Loucy (cell line): ENCODE results near the gene MYO1E.
"Not testable (repeated sequence)": the region's sequence is repeated elsewhere in the genome, so short reads cannot be mapped to it uniquely, and the experiment has no call there.

ENCODE experiments used
- H2AFZ ChIP-seq: fragments of 200-600 bp; sonication (generic); 2 replicates; pipeline ENCODE4 v1.6.0; 2016; ENCODE audit warnings: antibody characterized with exemption, mild to moderate bottlenecking, low read length, moderate library complexity
- H3F3A ChIP-seq: fragments of 200-600 bp; 2 replicates; pipeline ENCODE4 v1.6.0; 2016; ENCODE audit warnings: antibody characterized with exemption, low read depth, mild to moderate bottlenecking
- H3K27me3 ChIP-seq: fragments of 200-600 bp; sonication (generic); 2 replicates; pipeline ENCODE4 v1.6.1; 2014; ENCODE audit warnings: low read length, mild to moderate bottlenecking; ENCODE audit not compliant: insufficient read depth, poor library complexity, severe bottlenecking
- H3K36me3 ChIP-seq: fragments of 200-600 bp; sonication (generic); 2 replicates; pipeline ENCODE4 v1.6.1; 2016; ENCODE audit warnings: low read length; ENCODE audit not compliant: insufficient read depth
- H3K4me1 ChIP-seq: fragments of 200-600 bp; sonication (generic); 2 replicates; pipeline ENCODE4 v1.5.1; 2014; ENCODE audit warnings: low read length, mild to moderate bottlenecking; ENCODE audit not compliant: insufficient read depth, poor library complexity, severe bottlenecking
- H3K4me2 ChIP-seq: fragments of 200-600 bp; sonication (generic); 2 replicates; pipeline ENCODE4 v1.6.0; 2014; ENCODE audit warnings: antibody characterized with exemption, low read length, low read depth, mild to moderate bottlenecking; ENCODE audit not compliant: poor library complexity, severe bottlenecking
- H3K4me3 ChIP-seq: fragments of 200-600 bp; sonication (generic); 2 replicates; pipeline ENCODE4 v1.5.1; 2014; ENCODE audit warnings: low read length, mild to moderate bottlenecking, mixed read lengths; ENCODE audit not compliant: poor library complexity, severe bottlenecking
- H3K79me2 ChIP-seq: fragments of 200-600 bp; sonication (generic); 2 replicates; pipeline ENCODE4 v1.6.1; 2014; ENCODE audit warnings: low read length; ENCODE audit not compliant: insufficient read depth
- H3K9ac ChIP-seq: fragments of 200-600 bp; sonication (generic); 2 replicates; pipeline ENCODE4 v1.6.0; 2014; ENCODE audit warnings: mild to moderate bottlenecking, low read depth, low read length, moderate library complexity; ENCODE audit not compliant: poor library complexity, severe bottlenecking
- H3K9me2 ChIP-seq: fragments of 200-600 bp; sonication (generic); replicated peaks from 2 replicates; pipeline ENCODE4 v1.6.1; 2016; ENCODE audit warnings: low read depth, low read length, mixed read lengths
- H3K9me3 ChIP-seq: fragments of 200-600 bp; sonication (generic); 2 replicates; pipeline ENCODE4 v1.6.1; 2014; ENCODE audit warnings: mild to moderate bottlenecking, antibody characterized with exemption, low read length, low read depth; ENCODE audit not compliant: insufficient read depth
- H4K20me1 ChIP-seq: fragments of 200-600 bp; sonication (generic); 2 replicates; pipeline ENCODE4 v1.6.0; 2014; ENCODE audit warnings: antibody characterized with exemption, low read length, mild to moderate bottlenecking; ENCODE audit not compliant: insufficient read depth, poor library complexity, severe bottlenecking
- EZH2phosphoT487 ChIP-seq: fragments of 200-600 bp; IDR thresholded peaks from 2 replicates; pipeline ENCODE4 v1.6.1; 2018; ENCODE audit warnings: antibody characterized with exemption, mild to moderate bottlenecking, moderate library complexity, borderline replicate concordance
- TF ChIP-seq, protein P1 (sequence below): fragments of 200-600 bp; sonication (generic); conservative IDR thresholded peaks from 2 replicates; pipeline ENCODE4 v1.5.1; 2014; ENCODE audit warnings: mild to moderate bottlenecking, antibody characterized with exemption, low read length

The MYO1E gene

GRCh38 chr15:59339252-59339672, 33.4 kb downstream of the MYO1E start:
- Histone ChIP-seq H3K27me3 (no peaks in the 10 kb centered on the region), H3K9me3 (no peaks in the 10 kb centered on the region), H3K79me2 (no peaks in the 10 kb centered on the region), H3K36me3 (no peaks in the 10 kb centered on the region), H3K4me3 (no peak overlapping the region), H4K20me1 (no peaks in the 10 kb centered on the region), H3K4me1 (no peaks in the 10 kb centered on the region), H3K9ac (no peak overlapping the region), H3K4me2 (no peak overlapping the region), H3F3A (no peaks in the 10 kb centered on the region), H3K9me2 (no peaks in the 10 kb centered on the region), H2AFZ (no peak overlapping the region)
- TF ChIP-seq, protein P1, sequence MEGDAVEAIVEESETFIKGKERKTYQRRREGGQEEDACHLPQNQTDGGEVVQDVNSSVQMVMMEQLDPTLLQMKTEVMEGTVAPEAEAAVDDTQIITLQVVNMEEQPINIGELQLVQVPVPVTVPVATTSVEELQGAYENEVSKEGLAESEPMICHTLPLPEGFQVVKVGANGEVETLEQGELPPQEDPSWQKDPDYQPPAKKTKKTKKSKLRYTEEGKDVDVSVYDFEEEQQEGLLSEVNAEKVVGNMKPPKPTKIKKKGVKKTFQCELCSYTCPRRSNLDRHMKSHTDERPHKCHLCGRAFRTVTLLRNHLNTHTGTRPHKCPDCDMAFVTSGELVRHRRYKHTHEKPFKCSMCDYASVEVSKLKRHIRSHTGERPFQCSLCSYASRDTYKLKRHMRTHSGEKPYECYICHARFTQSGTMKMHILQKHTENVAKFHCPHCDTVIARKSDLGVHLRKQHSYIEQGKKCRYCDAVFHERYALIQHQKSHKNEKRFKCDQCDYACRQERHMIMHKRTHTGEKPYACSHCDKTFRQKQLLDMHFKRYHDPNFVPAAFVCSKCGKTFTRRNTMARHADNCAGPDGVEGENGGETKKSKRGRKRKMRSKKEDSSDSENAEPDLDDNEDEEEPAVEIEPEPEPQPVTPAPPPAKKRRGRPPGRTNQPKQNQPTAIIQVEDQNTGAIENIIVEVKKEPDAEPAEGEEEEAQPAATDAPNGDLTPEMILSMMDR = no peak
- TF ChIP-seq EZH2phosphoT487 = no peak

GRCh38 chr15:59338414-59338813, 34.3 kb downstream of the MYO1E start:
- Histone ChIP-seq H3K9me3 (no peaks in the 10 kb centered on the region), H3K27me3 (no peaks in the 10 kb centered on the region), H3F3A (no peaks in the 10 kb centered on the region), H4K20me1 (no peaks in the 10 kb centered on the region), H3K4me1 (no peaks in the 10 kb centered on the region), H2AFZ (no peak overlapping the region), H3K36me3 (no peaks in the 10 kb centered on the region), H3K9ac (no peak overlapping the region), H3K4me3 (no peak overlapping the region), H3K9me2 (no peaks in the 10 kb centered on the region), H3K4me2 (no peak overlapping the region), H3K79me2 (no peaks in the 10 kb centered on the region)
- TF ChIP-seq, protein P1 = no peak
- no peak for TF ChIP-seq EZH2phosphoT487

DNA sequence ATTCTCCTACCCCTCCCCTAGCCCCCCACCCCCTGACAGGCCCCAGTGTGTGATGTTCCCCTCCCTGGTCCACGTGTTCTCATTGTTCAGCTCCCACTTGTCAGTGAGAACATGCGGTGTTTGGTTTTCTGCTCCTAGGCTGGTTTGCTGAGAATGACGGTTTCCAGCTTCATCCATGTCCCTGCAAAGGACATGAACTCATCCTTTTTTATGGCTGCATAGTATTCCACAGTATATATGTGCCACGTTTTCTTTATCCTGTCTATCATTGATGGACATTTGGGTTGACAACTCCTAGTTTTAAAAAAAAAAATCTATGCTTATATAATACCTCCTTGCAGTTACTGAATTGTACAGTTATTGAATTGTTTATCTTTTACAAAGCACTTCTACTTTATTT, 35.9 kb downstream of the MYO1E start:
- not testable (repeated sequence) for H3K4me2 ChIP-seq, H3K4me1 ChIP-seq, H3K27me3 ChIP-seq, H3K4me3 ChIP-seq, H4K20me1 ChIP-seq, H3K36me3 ChIP-seq, H3K79me2 ChIP-seq, H3K9me3 ChIP-seq, H3K9me2 ChIP-seq, H3K9ac ChIP-seq, H2AFZ ChIP-seq, H3F3A ChIP-seq

DNA sequence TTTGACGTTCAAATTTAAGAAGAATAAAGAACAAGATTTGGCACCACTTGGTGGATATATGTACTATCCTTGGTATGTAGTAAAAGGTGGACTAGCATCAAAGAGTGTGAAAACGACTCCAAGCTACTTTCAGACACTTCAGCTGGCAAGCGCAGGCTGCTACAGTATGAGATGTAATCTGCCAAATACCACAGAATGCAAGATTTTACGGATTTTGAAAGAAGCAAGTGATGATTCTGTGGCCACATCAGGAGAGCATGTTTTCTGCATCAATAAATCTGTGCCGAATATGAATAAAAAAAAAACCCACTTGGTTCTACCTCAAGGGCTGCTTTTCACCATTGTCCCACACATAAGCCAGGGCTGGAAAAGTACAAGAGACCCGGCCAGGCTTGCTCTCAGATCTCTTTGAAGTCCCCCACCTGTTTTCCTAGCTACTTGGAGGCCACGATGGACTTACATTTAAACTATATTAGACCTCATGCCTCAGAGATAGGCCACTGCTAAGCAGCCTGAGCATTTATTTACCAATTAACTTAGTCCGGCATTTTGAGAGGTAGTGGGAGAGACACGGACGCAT, 37.4 kb downstream of the MYO1E start:
- Histone ChIP-seq H3K4me3 (no peak overlapping the region), H3K9me3 (no peaks in the 10 kb centered on the region), H3K4me1 (no peaks in the 10 kb centered on the region), H2AFZ (no peak overlapping the region), H4K20me1 (no peaks in the 10 kb centered on the region), H3K36me3 (no peaks in the 10 kb centered on the region), H3K9me2 (no peaks in the 10 kb centered on the region), H3K4me2 (no peak overlapping the region), H3K9ac (no peak overlapping the region), H3K27me3 (no peaks in the 10 kb centered on the region), H3F3A (no peaks in the 10 kb centered on the region), H3K79me2 (no peaks in the 10 kb centered on the region)
- no peak for TF ChIP-seq EZH2phosphoT487
- TF ChIP-seq, protein P1 = no peak
